Activated CD4-positive, CD25-positive, alpha-beta regulatory T cell (primary cell): Measurements from ENCODE around the gene MBNL1.
"Not testable (repeated sequence)": the region's sequence is repeated elsewhere in the genome, so short reads cannot be mapped to it uniquely, and the experiment has no call there.

Source experiments
- DNase-seq, 4 experiments: peaks; one replicate each; lab custom pipeline; 2025; lab: John Stamatoyannopoulos, UW

Gene MBNL1

DNA sequence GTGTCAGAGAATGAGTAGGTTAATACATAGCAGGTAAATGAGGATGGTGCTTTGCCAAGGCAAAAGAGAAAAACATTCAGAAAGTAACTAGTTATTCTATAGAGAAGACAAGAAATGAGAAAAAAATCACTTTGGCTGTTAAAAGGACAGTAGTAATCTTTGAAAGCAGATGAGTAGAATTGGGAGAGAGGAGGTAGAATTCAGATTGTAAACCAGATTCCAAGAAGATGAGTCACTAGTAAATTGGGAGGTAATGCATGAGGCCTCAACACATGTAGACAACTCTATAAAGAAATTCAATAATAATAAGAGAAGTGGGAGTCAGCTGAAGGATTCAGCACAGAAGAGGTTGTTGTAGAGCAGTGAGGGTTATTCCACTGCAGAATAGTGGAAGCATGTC, 81.4 kb downstream of the MBNL1 start:
- DNase-seq = no peak

DNA sequence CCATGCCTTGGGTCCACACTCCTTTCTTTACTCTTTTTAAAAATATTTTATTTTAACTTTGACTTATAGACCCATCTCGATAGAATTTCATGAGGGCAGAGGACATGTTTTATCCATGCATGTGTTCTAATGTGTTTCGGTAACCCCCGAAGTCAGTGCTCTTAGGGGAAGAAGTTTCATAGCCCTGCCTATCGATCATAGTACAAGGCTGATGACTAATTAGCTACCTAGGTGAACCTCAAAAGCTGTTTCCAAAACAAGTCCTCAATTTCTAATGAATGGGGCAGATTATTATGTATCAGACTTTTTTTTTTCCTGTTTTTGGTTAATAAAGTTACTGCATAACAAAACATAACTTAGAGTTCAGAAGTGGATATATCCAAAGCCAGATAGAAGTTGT, 82.0 kb downstream of the MBNL1 start:
- DNase-seq = no peak

DNA sequence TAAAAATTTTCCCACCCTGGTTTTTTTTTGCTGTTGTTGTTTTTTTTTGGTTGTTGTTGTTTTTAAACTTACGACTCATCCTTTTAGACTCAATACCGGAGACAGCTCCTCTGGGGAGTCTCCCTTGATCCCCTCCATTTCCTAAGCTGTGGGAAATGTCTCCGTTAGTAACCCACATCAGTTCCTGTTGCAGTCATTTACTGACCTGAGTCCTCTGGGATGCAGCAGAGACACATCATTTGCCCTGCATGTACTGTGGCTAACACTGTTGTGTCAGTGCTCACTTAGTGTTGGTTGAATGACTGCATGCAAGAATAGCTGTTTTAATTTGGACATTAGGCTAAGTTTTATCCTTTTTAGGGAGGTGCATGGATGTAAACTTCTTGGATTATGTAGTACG, 83.8 kb downstream of the MBNL1 start:
- DNase-seq = no peak

DNA sequence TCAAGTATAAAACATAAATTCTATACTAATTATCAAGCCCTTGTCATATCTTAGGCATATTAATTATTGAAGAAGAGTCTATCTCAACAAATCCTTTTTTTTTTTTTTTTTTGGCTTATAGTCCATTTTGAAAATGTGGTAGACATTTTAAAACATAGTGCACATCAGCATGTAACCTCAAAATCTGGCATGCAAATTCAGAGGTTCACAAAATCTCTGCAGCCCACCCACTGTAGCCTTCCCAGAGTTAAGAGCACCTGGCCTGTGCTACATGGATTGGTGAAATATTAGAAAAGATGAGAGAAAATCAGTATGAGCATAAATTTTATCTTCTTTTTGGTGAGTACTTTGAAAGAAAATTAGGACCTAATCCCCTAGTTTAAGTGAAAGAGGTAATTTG, 84.8 kb downstream of the MBNL1 start:
- DNase-seq = no peak

DNA sequence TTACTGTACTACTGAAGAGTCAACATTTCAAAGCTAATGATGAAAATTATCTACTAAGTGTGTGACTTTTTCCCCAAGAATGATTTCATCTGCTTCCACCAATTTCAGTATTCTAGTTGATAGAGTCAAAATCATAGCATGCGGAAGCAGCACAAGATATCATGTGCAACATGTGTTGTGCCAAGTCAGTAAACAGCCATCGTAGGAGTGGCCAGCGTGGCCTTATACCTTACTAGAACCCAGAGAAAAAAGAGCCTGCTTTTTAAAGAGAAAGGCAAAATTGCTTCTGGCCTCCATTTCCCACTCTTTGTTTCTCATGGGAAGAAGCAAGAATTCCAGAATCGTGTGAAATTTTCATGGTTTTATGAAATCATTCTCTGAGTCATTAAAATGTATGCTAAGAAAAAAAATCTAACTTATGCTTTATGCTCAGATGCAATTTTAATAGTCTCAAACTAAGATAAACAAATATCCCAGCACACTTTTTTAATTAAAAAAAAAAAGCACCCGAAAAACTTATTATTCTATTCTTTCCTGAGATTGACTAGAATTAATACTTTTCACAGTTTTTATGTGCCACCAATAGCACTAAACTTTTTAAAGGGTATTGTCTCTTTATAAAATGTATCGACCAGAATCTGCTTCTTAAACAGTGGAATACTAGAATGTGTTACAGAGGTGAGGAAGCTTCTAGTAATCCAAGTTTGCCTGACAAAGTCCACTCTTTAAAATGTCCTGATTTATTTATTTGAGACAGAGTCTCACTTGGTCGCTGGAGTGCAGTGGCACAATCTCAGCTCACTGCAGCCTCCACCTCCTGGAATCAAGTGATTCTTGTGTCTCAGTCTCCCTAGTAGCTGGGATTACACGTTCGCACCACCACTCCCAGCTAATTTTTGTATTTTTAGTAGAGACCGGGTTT, 87.3 kb downstream of the MBNL1 start:
- DNase-seq = no peak

DNA sequence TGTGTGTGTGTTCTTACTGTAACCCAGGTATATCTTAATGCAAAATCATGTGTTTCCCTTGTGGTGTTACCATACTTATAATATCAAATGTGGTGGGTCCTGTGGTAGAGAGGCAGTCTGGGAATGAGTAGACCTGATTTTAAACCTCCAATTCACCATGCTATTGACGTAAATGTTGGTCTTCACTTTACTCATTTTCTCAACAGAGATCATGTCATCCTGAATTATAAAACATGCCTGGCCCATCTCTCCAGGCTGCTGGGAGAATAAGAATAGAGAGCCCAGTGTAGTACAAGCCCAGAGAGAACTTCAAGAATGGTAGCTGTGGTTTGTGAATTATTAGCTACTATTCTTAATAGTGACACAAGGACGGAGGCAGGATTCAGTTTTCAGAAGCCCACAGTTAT, 88.1 kb downstream of the MBNL1 start:
- no peak for DNase-seq

DNA sequence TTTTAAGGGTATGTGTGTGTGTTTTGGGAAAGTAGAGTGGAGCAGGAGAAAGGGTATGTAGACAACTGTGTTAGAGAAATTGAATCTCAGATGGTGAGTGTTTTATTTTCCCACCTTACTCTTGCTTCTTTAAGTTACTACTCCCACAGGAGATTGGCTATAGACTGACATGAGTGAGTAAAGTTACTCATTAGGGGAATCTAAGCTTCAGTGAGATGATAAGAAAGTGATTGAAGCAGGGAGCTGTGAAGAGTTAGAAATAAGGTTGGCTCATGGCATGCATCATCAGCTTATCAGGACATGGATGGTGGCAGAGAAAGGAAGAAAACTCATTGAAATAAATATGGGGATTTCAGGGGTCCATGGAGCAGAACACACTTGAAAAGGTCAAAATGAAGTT, 88.9 kb downstream of the MBNL1 start:
- no peak for DNase-seq

DNA sequence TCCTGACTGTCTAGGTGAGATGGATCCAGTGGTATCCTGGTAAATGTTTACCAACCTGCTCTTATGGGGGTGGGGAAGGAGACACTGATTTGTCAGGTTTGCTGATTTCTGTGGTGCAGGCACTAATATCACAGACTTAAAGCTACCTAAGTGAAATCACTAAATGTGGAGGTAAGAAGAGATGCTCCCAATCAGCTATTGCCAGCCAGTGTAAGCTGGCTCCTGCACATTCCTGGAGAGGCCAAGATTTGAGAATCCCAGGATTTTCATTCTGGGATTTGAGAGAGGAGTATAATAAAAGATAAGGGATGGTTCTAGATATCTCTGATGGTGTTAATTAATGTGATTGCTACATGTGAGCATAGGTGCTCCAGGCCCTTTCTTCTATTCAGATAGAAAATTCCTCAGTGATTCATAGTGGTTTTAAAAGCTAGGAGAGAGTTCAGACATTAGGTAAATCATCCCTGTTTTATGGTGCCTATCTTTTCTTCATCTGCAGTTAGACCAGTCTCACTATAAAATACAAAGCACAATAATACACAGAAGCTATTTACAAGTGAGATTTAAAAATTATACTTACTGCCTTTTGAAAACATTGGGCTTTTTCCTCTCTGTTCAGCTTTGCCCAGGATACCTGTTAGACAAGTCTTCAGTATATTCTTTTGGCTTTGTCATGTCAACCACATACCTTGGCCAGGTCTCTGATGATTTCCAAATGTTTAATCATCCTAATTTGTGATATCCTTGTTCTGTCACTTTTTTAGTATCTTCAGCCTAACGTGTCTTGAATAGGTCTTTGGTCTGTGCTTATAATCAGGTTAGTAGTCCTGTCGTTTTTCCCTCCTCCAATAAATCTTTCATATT, 90.9 kb downstream of the MBNL1 start:
- no peak for DNase-seq

DNA sequence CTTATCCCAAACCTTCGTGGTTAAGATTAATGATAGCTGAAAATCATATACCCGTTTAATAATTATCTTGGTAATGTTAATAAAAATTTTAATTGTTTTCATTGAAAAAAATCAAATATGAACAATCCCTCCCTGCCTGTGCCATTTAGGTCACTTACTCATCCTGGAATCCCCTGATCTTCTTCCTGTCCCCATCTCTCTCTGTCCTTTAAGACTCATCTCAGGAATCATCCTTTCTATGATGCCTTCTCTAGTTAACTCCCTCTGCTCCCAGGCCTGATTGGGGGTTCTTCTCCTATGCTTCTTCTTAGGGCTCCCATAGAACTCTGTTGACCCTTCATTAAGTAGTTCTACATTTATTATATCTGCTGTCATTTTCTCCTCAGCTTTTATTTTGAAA, 91.6 kb downstream of the MBNL1 start:
- DNase-seq = no peak

DNA sequence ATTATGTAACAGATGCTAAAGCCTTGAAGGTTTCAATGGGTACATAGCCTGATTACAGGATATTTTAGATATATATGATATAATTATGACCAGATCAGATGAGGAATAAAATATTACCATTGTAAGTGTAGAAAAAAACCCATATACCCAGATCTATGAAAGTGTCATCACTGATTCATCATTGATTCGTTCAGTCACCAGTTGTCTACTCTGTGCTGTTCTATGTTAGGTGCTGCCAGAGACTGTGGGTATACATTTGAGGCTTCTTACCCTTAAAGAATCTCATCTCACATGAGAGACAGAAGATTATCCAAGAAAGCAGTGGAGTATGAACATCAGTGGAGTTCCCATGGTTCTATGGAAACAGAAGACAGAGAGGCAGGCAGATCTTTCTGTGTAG, 92.2 kb downstream of the MBNL1 start:
- DNase-seq = no peak

DNA sequence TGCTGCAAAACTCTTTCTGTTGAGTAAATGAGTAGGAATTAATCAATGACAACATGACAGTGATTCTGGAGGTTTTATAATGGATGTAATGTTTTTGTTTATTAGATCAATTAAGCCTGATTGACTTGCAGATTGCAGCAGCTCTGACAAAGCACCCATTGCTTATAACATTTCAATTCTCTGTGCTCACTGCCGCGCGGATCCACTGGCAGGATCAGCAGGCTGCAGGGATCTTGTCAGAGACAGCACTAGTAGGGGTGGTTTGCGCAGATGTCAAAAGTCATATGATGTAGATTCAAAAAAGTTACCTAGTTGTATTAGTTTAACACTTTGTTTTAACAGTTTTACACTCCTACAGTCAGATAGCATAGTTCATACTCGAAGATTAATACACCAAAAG, 93.4 kb downstream of the MBNL1 start:
- no peak for DNase-seq

DNA sequence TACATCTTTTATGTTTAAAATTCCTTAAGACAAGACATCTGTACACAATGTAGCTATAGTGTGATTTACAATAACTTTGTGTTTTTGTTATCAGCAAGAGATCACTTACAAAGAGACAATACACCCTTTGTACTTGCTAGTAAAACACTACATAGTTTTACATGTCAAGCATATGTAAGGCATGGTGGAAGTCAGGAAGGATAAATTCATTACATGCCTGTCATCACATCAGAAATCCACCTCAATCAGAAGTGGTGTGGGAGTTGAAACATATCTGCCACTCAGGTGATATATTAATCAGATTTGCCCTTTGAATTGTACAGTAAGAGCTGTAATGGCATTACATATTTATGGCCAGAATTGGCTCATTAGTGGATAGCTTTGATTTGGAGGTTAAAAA, 95.5 kb downstream of the MBNL1 start:
- DNase-seq = no peak

DNA sequence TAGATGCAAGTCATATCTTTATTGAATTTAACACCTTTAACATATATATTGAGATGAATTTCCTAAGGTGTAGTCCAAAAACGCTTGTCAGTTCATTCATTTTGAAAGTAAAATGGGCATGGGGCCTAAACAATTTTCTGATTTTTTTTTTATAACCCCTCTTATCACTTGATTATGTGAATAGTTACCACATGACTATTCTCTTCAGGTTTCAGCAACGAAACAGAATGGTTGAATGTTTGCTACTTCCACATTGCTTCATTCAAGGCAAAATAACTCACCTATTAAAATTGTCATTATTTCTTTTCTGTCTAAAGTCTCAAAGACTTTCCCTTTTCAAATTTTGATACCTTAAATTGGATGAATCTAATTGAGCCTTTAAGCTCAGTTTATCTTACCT, 96.4 kb downstream of the MBNL1 start:
- DNase-seq = no peak

DNA sequence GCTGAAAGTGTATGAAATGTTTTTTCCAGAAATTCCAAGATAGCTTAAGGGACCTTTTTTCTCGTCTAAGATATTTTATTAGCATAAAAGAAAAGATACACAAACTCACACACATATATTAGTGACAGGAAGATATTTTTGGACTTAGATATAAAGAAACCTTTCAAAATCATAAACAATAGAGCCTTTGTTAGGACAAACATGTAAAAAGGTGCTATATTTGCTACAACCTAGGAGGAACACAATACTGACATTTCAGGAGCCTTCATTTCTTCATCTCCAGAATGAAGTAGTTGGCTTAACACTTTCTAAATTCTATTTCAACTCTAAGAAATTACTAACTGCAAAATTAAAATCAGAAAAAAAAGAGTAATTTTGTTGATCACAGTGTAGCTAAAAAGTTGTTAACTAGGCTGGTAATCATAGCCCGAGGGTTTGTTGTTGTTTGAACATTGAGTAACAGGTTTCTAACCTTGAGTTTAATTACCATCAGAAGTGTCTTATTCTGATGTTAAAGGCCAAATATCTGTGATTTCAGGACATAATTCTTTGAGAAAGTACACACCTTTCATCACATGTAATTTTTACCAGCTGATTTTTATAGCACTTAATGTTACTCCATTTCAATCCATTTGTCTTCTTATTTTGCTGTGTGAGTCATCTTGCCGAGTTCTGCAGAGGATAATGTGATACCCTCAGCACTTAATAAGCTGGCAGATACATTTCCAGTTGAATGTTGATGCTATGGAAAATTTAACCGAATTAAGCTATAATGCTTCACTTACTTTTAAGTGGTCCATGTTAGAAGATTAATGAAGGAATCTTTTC, 97.3 kb downstream of the MBNL1 start:
- DNase-seq = no peak

DNA sequence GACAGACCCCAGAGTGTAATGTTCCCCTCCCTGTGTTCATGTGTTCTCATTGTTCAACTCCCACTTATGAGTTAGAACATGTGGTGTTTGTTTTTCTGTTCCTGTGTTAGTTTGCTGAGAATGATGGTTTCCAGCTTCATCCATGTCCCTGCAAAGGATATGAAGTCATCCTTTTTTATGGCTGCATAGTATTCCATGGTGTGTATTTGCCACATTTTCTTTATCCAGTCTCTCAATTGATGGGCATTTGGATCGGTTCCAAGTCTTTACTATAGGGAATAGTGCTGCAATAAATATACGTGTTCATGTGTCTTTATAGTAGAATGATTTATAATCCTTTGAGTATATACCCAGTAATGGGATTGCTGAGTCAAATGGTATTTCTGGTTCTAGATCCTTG, 98.5 kb downstream of the MBNL1 start:
- not testable (repeated sequence) for DNase-seq

DNA sequence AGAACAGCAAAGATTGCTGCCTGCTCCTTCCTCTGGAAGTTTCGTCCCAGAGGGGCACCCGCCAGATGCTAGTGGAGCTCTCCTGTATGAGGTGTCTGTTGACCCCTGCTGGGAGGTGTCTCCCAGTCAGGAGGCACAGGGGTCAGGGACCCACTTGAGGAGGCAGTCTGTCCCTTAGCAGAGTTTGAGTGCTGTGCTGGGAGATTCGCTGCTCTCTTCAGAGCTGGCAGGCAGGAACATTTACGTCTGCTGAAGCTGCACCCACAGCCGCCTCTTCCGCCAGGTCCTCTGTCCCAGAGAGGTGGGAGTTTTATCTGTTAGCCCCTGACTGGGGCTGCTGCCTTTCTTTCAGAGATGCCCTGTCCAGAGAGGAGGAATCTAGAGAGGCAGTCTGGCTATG, 103.9 kb downstream of the MBNL1 start:
- not testable (repeated sequence) for DNase-seq

DNA sequence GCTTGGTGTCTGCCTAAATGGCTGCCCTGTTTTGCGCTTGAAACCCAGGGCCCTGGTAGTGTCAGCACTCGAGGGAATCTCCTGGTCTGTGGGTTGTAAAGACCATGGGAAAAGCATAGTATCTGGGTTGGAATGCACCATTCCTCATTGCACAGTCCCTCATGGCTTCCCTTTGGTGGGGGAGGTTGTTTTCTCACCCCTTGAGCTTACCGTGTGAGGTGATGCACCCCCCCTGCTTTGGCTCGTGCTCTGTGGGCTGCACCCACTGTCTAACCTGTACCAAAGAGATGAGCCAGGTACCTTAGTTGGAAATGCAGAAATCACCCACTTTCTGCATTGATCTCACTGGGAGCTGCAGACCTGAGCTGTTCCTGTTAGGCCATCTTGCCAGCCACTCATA, 104.7 kb downstream of the MBNL1 start:
- no peak for DNase-seq

DNA sequence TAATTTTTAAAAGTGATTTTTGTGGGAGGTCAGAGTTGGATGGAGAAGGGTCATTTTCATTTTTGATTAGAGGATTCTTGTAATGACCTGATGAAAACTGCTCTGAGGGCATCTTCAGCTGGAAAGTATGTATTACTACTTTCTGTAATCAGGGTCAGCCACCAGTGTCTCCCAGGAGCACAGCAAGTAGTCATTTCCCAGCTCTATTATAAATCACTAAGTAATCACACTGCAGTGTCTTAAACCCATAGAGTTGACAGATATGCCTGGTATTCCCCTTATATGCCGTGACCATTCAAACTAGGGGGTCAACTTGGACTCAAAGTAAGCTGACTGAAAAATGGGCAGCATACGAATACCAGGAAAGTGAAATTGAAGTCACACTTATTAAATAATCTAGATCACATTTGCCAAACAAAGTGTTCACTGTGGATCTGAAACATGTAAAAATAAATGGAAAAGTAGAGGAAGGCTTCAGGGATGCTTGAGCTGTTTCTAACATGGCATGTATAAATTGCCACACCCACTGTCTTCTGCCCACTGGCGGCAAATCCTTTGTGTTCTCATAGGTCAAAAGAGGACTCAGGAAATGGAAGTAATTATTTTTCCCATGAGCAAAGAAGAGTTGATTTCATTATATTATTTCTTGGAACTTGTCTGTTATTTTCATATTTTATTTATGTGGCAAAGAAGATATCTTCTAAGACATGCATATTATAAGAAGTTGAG, 105.7 kb downstream of the MBNL1 start:
- DNase-seq = no peak

DNA sequence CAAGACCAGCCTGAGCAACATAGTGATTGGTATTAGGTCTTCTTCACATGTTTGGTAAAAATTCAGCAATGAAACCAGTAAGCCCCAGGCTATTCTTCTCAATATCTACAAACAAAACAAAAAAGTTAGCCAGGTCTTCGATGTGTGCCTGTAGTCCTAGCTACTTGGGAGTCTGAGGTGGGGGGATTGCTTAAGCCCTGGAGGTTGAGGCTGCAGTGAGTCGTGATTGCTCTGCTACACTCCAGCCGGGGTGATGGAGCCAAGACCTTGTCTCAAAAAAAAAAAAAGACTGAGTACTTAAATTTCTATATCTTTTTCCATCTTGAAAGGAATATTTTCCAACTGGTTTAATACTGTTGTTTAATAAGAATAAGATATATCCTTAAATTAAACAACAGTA, 106.8 kb downstream of the MBNL1 start:
- DNase-seq = no peak

DNA sequence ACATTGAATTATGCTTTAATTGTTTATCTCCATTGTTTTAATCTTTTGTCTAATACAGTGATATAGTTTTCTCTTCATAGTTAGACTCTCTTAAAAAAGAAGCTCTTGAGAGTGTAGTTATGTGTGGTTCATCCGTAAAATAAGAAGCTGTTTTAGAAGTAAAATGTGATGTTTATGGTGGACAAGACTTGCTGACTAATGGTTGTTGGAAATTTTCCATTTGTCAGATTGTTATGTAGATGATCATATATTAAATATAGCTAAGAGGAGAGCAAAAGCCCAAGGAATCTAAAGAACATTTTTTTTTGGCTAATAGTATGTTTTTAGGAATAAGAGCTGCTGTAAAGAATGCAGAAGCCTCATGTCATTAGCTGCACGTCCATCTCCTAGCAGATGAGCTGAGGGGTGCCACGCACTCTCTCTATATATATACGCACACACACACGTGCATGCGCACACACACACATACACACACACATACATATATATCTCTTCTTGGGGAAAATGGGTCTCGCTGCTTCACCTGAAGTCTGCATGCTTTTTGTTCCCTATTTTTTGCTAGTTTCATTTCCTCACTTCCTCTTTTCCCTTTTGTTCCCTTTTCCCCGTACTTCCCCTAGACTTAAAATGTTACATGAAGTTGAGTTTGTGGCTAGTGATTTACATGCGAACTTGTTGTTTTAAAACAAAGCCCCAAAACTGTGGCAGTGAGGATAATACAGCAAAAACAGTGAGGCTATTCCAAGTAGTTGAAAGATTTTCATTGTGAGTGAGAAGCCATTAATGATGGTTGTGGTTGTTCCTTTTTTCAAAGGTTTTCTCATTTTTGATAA, 107.8 kb downstream of the MBNL1 start:
- no peak for DNase-seq

DNA sequence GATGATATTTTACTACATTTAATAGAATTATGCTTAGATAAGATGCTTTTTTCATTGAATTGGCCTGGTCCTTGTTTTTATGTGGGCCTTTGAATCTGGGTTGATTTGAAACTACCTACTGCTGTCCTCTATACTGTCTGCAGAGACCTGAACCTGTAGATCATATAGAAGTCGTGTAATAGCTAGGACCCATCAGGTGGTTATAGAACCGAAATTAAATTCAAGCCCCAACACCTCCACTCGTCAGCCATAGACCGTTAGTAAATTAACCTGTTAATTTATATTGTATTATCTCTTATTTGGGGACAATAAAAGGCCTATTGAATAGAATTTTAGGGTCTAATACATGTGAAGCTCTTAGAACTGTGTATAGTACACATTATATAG, 108.4 kb downstream of the MBNL1 start:
- no peak for DNase-seq
